GM12872 (cell line): ENCODE results near the gene PCED1A.

Experiments
- TF ChIP-seq, protein P1 (sequence below): IDR thresholded peaks from 3 replicates; pipeline ENCODE4 v1.5.1; 2011; ENCODE audit warnings: low read depth, mild to moderate bottlenecking, low read length, moderate library complexity; ENCODE audit not compliant: insufficient read depth

PCED1A gene

DNA sequence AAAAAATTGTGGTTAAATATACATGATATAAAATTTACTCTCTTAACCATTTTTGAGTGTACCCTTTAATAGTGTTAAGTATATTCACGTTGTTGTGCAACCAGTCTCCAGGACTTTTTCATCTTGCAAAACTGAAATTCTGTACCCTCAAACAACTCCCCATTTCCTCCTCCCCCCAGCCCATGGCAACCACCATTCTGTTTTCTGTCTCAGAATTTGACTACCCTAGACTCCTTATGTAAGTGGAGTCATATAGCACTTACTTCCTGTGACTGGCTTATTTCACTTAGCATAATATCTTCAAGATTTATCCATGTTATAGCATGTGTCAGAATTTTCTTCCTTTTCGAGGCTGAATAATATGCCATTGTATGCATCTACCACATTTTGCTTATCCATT lies 5.2 kb upstream of the PCED1A start:
- TF ChIP-seq, protein P1, sequence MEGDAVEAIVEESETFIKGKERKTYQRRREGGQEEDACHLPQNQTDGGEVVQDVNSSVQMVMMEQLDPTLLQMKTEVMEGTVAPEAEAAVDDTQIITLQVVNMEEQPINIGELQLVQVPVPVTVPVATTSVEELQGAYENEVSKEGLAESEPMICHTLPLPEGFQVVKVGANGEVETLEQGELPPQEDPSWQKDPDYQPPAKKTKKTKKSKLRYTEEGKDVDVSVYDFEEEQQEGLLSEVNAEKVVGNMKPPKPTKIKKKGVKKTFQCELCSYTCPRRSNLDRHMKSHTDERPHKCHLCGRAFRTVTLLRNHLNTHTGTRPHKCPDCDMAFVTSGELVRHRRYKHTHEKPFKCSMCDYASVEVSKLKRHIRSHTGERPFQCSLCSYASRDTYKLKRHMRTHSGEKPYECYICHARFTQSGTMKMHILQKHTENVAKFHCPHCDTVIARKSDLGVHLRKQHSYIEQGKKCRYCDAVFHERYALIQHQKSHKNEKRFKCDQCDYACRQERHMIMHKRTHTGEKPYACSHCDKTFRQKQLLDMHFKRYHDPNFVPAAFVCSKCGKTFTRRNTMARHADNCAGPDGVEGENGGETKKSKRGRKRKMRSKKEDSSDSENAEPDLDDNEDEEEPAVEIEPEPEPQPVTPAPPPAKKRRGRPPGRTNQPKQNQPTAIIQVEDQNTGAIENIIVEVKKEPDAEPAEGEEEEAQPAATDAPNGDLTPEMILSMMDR = no peak

DNA sequence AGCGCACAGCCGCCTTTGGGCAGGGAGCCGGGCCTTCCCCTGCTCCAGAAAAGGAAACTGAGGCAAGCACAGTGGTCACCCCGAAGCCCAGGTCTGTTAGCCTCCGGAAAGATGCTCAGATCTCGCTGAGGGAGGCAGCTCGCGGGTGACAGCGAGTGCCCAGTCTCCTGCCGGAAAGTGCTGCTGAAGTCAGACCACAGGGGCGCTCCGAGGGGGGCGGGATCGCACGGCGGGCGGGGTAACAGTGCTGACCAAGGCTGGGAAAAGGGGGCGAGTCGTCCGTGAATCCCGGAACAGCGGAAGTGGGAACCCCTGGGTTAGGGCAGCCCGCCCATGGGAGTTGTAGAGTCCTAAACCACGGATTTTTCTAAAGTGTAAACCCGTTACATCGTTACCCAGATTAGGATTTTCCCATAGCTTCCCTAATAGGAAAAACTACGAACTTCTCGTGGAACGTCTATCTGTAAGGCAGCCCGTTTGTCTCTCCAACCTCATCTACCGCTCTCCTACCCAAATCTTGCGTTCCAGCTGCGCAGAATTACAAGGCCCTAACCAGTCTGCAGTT lies 594 bp upstream of the PCED1A start:
- TF ChIP-seq, protein P1 = no peak

DNA sequence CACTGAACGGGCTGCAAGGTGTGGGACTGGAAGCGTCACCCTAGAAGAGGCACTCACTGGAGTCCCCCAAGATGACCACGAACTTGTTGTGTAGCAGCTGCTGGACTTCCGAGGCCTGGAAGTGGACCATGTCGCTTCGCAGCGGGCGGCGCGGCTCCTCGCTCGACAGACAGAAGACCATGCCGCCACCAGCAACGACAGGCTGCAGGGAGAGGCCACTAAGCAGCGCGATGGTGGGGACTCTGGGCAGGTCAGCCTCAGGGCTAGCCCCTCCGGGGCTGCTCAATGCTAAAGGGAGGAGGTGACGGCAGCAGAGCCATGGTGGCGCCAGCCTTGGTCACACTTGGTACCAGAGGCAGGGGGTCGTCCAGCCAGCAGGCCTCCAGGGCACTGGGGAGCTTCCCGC lies 720 bp downstream of the PCED1A start:
- TF ChIP-seq, protein P1 = no peak

DNA sequence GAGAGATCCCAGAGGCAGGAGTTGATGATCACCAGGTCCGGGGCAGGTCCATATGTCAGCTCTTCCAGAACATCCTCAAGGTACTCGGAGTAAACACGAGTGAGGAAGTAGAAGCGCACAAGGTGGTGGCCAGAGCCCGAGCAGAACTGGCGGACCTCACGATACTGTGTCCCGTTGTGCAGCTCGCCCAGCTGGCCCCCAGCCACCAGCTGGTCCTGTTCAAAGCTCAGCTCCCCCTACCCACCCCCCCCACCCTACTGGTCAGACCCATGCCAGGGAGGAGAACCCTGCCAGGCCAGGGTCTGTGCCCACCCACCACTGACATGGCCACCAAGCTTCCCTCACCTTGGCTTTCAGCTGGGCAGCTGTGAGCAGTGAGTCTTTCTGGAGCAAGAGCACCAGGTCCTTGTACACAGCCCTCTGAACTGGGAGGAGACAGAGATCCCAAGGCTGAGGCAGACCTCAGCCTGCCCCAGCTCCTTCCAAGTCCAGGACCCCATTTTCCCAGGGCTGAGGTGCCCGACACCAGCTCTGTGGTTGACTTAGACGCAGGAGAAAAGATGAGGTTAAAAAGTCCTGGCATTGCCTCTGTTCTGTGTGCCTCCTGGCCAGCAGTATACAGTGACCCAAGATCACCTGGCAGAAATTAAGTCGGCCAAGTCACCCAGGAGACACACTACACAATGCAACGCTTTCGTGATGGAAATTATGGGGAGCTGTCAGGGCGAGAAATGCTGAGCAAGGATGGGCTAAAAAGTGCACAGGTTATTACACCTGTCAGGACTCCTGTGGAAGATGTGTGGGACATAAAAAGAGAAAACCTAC lies 1.4 kb downstream of the PCED1A start:
- TF ChIP-seq, protein P1 = no peak

DNA sequence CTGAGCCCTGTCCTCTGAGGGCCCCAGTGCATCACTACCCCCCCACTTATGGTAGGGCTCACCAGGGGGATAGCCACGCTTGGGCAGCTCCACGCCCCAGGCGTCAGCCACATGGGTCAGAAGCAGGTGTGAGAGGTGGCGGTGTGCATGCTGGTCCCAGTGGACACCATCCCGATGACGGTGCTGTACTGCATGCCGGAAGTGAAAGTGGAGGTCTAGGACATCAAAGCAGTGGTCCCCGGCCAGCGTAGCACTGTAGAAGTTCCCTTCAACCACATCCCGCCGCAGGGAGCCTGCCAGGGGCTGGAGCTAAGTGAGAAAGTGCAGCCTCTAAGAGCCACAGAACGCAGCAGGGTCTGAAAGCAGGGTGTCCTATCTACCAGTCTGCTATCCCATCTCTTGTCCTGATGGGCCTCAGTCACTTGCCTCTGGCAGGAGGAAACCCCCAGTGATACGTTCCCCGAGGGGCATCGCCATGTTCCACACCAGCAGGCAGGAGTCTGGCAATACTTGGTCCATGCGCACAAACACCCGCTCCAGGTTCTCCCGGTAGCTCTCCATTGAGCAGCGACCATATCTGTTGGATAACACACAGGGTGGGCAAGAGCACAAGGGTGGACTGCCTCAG lies 2.2 kb downstream of the PCED1A start:
- TF ChIP-seq, protein P1 = no peak

DNA sequence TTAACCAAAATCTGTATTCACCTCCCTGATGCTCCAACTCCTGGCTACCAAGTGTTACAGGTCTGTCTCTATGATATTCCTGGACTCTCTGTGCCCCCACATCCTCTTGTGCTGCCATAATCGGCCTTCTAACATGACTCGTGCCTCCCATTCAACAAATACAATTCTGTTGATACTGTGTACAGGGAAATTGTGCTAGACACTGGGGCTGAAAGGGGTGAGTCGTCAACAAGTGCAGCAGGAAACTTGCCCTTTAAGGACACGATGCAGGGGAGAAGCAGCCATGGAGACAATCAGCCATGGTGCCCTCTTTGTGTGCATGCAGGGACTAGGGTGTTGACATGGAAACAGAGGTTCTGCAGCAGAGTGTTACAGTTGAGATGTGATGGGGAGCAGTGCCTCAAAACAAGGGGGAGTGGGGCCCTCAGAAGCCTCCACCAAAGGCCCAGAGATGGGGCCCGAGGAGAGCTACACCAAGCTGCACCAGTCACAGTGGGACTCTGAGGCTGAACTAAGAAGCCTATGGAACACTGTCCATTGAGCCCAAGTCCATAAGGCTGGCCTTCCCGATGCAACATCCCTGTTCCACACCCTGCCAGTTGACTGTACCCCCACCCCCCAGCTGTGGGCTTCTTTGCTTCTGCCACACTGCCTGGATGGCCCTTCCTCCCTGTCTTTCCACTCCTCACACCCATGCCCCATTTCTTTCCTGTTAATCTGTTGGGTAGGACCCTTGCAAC lies 3.1 kb downstream of the PCED1A start:
- TF ChIP-seq, protein P1 = no peak

DNA sequence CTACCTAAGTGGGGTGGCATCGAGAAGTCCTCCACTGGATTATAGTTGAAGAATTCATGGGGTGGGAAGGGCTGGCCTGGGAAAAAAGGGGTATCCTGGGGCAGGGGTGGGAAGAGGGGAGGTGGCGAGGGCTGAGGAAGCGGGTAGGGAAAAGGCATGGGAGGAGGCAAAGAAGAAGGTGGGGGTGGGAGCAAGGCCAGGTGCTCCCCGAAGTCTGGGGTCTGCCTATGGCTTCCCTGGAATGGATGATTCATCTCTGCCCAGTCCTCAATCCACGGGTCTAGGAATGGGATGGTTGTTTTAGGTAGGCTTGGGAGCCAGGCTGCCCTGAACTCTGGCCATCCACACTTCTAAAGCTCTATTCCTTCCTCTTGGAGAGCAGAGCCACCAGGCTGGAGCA lies 4.4 kb downstream of the PCED1A start:
- TF ChIP-seq, protein P1 = no peak
